GM19372 (cell line): ENCODE measurements around the gene SLC6A3.
"Not testable (repeated sequence)": the region's sequence is repeated elsewhere in the genome, so short reads cannot be mapped to it uniquely, and the experiment has no call there.

Experiments
- ATAC-seq: cut with Tn5 transposase; IDR thresholded peaks from one replicate; pipeline ENCODE4 v1.9.1; 2021; ENCODE audit warnings: mild to moderate bottlenecking, low read depth, moderate library complexity; ENCODE audit not compliant: unreplicated experiment

Gene SLC6A3

GRCh38 chr5:1376981-1377380 lies 68.3 kb downstream of the SLC6A3 start:
- ATAC-seq = no peak

DNA sequence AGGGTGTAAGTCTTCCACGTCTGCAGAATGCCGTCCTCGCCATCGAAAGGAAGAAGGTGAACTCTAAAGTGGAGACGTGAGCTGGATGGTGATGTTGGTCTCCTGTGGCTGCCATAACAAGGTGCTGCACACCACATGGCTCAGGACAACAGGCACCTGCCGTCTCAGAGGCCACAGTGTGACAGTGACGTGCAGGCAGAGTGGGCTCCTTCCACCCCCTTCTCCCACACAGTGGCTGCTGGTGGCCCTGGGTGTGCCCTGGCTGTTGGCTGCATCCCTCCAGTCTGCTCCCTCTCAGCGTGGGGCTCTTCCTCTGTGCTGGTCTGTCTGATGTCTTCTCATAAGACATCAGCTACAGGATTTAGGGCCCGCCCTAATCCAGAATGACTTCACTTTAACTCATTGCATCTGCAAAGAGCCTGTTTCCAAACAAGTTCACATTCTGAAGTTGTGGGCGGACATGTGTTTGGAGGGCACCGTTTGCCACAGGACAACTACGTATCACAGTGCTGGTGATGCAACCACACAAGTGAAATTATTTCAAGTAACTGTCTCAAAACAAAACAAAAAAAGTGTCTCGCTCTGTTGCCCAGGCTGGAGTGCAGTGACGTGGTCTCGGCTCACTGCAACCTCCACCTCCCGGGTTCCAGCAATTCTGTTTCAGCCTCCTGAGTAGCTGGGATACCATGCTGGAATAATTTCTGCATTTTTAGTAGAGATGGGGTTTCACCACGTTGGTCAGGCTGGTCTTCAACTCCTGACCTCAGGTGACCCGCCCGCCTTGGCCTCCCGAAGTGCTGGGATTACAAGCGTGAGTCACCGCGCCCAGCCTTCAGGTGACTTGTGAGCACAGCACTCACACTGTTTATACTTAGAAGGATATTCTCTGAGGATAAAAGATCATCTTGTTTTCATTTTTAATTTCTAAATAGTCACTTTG lies 69.1 kb downstream of the SLC6A3 start:
- no peak for ATAC-seq

DNA sequence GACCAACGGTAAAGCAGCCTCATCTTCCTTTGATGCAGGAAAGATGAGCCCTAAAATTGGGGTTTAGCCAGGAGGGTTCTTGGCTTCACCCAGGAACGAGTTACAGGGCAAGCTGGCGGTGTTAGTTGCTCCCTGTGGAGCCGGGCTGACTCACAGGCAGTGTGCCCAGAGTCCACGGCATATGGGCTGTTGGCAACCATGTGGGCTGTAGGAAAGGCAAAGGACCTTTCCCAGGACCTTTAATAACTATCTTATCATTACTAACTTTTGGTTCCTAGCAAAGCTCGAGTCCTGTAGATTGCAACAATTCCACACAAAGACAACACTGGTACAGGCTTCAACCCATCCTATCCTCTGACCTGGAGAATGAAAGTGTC lies 70.6 kb downstream of the SLC6A3 start:
- ATAC-seq = no peak

DNA sequence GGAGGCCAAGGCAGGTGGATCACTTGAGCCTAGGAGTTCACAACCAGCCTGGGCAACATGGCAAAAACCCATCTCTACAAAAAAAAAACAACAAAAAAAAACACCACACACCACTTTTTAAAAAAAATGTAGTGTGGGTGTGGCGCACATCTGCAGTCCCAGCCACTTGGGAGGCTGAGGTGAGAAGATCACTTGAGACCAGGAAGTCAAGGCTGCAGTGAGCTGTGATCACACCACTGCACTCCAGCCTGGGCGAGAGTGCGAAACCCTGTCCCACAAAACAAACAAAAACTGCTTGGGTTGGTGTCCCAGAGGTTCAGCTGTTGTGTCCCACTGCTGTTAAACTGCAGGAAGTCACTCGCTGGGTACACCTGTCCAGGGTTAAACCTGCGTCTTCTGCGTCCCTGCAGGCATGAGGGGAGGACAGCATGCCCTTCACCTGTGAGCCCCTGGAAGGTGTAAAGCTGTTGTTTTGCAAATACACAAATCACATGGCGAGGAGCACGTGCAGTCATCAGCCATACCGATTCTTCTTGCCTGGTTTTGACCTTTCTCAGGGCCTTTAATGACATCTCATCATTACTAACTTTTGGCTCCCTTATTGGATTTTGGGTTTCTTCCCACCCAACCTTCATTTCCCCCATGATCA lies 71.1 kb downstream of the SLC6A3 start:
- no peak for ATAC-seq

- ATAC-seq = not testable (repeated sequence)
Measured at GRCh38 chr5:1371972-1372342, 73.3 kb downstream of the SLC6A3 start.

DNA sequence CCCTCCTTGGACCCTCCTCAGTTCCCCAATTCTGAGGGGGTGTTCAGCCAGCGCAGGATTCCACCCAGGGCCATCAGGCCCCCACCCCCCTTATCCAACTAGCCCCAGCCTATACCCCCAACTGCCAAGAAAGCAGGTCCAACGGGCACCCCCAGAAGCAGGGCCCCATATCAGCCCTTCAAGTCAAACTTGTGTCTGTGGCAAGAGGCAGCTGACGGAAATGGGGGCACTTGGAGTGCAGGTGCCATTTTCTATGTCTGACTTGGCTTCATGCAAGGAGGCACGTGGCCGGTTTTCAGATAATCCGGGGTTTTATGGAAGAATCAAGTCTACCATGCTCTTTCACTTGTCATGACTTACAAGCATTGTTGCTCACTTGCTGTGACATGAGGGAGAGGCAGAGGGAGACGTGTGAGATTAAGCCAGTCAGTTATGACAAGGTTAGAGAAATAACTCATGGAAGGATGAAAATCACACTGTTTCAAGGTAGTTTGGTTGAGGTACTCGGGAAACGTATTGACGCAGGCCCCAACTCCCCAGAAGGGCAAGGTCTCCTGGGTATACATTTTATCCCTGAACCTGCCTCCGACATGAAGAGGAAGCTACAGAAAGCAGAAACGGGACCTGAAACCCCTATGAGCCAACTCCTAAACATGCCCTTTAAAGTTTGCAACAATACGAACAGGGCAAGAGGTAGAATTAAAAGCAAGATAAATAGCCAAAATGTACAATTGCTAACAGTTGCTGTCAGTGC lies 73.8 kb downstream of the SLC6A3 start:
- ATAC-seq = no peak

- no peak for ATAC-seq
Measured at GRCh38 chr5:1370006-1370405, 75.2 kb downstream of the SLC6A3 start.

DNA sequence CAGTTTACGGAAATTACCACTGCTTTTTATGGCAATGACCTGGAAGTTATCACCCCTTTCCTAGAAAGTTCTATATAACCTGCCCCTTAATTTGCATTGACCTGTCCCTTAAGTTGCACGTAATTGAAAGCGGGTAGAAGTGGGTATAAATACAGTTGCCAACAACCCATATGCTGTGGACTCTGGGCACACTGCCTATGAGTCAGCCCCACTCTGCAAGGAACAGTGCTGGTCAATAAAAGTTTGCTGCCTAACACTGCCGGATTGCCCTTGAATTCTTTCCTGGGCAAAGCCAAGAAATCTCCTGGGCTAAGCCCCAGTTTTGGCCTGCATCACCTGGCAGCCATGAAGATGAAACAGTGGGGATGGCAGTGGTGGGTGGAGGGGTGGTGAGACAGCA lies 76.5 kb downstream of the SLC6A3 start:
- no peak for ATAC-seq

DNA sequence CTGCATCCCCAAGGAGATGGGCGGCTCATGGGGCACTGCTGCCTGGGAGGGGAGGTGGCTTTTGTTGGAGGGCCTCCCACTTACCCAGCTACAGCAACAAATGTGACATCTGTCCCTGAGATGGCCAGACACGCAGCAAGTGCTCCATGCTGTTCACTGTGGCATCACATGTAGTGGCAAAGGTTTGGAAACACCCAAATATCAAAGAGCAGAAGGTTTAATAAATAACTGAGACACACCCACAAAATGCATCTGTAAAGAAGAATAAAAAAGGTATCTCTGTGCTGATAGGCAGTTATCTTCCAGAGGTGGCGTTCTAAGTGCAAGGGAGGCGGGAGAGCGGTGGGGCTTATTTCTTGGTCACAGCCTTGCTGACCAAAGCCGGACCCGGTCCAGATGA lies 77.0 kb downstream of the SLC6A3 start:
- no peak for ATAC-seq

- no peak for ATAC-seq
Measured at GRCh38 chr5:1367149-1367548, 78.1 kb downstream of the SLC6A3 start.

DNA sequence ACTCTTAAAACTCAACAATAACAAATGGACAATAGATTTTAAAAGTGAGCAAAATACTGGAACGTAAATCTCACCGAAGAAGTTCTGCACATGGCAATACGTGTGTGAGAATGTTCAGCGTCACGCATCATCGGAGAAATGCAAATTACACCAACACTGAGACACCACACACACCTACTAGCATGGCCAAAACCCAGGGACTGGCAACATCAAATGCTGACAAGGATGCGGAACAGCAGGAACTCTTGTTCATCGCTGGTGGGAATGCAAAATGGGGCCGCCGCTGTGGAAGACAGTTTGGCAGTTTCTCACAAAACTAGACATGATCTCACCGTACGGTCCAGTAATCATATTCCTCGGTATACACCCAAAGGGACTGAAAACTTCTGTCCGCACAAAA lies 78.7 kb downstream of the SLC6A3 start:
- no peak for ATAC-seq

DNA sequence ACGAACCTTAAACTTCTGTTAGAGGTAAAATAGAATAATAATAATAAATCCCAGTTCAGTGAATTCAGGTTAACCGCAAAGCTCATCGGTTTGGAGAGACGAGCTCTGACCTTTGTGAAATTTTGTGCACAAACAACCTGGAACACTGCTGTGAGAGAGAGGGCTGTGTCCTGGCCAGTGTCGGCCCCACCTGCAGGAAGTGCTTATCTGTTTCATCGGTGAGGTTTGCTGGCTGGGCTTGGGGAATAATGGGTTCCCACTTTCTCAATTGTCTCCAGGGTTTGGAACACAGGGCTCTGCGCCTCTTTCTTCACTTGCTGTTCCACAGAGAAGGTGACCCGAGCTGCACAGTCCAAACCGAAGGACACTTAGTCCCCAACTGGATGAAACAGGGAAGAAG lies 81.0 kb downstream of the SLC6A3 start:
- ATAC-seq = no peak

DNA sequence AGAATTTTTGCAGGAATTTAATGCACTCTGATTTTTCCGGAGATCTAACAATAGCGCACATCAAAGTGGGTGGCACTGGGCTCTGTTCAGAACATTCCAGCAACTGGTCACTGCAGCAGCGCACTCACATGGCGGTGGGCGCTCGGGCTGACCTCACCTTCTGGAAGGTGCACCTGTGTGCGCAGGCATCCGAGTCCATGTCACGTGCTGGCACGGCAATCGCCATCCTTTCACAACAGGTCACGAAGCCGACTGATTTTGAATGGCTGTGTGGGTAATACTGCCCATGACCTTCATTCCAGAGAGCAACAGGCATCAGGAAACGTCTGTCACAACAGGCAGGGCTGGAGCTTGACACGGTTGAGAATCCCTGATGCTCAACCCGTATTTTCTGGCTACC lies 81.7 kb downstream of the SLC6A3 start:
- no peak for ATAC-seq

DNA sequence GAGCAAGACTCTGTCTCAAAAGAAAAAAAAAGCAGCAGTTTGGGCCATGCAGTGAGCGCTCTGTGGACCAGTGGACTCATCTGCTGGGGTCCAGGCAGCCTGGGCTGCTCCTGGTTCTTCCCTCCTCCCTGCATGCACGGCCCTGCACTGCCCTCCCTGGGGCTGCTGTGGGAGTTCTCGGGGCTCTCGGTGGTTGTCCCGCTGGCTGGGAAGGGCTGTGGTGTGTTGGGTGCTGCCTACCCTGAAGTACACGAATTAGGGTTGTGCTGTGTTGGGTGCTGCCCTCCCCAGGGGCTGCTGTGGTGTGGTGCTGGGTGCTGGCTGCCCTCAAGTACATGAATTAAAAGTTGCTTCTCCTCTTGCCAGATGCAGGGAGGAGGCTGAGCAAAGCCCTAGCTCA lies 82.1 kb downstream of the SLC6A3 start:
- no peak for ATAC-seq

DNA sequence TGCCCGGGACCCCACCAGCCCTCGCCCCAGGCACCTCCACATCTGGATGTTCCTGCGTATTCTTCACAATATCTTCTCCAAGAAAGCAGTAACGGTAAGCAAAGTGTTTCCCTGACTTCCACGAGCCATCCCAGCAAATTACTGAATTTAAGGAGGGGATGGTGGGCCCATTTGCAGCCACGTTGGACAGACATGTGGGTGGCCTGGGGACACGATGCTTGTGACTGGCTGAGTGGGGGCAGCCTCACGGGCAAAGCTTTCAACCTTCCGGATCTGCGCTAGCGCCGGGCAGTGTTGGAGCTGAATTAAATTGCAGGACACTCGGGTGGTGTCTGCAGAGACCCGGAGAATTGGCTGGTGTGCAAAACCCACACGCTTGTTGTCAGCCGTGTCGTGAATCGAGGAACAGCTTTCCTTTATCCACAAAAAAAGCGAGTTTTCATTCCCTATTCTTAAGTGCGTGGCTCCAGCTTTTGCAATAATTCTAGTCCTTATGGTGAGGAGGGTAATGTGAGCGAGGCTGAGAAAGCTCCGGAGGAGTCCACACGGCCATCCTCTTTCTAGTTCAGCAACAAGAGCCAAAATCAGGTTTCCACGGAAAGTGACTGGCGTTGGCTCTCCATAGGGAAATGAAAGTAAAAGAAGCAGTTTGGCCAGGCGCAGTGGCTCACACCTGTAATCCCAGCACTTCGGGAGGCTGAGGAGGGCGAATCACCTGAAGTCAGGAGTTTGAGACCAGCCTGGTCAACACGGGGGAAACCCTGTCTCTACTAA lies 82.8 kb downstream of the SLC6A3 start:
- ATAC-seq = no peak

- ATAC-seq = no peak
Measured at GRCh38 chr5:1360861-1361260, 84.4 kb downstream of the SLC6A3 start.

DNA sequence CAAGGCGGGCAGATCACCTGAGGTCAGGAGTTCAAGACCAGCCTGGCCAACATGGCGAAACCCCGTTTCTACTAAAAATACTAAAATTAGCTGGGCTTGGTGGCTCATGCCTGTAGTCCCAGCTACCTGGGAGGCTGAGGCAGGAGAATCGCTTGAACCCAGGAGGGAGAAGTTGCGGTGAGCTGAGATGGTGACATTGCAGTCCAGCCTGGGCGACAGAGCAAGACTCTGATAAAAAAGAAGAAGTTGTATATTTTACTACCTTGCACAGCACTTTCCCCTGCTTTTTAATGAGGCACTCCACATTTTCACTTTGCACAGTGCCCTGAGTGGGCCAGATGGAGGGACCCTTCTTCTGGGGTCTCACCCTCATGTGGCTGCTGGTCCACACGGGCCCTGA lies 84.9 kb downstream of the SLC6A3 start:
- ATAC-seq = not testable (repeated sequence)

DNA sequence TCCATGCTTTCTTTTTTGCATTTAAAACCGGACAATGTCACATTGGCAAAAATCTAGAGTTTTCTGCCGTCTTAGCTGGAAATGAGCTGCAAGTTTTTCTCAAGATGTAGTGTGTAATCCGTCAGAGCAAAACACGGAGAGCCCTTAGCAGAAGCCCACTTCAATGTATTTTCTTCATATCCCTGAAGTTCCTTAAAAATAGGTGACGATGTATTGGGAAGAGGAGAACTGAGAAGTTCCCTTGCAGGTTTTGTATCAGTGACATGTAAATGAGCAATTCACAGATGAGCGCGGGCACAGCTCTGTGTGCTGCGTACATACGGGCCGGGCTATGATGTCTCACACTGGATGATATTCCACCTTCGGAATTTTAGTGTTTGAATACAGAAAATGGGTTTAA lies 85.5 kb downstream of the SLC6A3 start:
- no peak for ATAC-seq

GRCh38 chr5:1359031-1359645 lies 86.1 kb downstream of the SLC6A3 start:
- no peak for ATAC-seq

- no peak for ATAC-seq
Measured at GRCh38 chr5:1358726-1359025, 86.6 kb downstream of the SLC6A3 start.
